HEK293T (cell line): ENCODE results near the gene PRR19.
"Not testable (repeated sequence)": the region's sequence is repeated elsewhere in the genome, so short reads cannot be mapped to it uniquely, and the experiment has no call there.

Experiments used
- CTCF ChIA-PET: fragments of 350-600 bp; formaldehyde crosslinking; extraction: SDS; loops from one replicate; lab custom pipeline; 2021; ENCODE audit warnings: antibody characterized with exemption, inconsistent platforms; lab: Yijun Ruan, JAX
- POLR2A ChIA-PET: fragments of 350-600 bp; formaldehyde crosslinking; extraction: SDS; loops from one replicate; lab custom pipeline; 2020; ENCODE audit warnings: antibody characterized with exemption, inconsistent platforms; lab: Yijun Ruan, JAX
- DNase-seq: peaks from one replicate; pipeline ENCODE4 v3.0.0; 2012; ENCODE audit warnings: mixed read lengths; ENCODE audit errors: extremely low spot score
- ARNT ChIP-seq: fragments of 450-650 bp; IDR thresholded peaks from 2 replicates; pipeline ENCODE4 v1.6.1; 2017; ENCODE audit warnings: mild to moderate bottlenecking
- BHLHE40 ChIP-seq: fragments of 450-650 bp; IDR thresholded peaks from 2 replicates; pipeline ENCODE4 v1.6.1; 2016; ENCODE audit warnings: mild to moderate bottlenecking, moderate library complexity, borderline replicate concordance
- CTBP1 ChIP-seq: fragments of 450-650 bp; IDR thresholded peaks from 2 replicates; pipeline ENCODE4 v1.6.1; 2016; ENCODE audit warnings: borderline replicate concordance
- ELF4 ChIP-seq: fragments of 450-650 bp; IDR thresholded peaks from 2 replicates; pipeline ENCODE4 v1.6.1; 2017; ENCODE audit warnings: antibody characterized with exemption
- FOXA1 ChIP-seq: fragments of 450-650 bp; IDR thresholded peaks from 2 replicates; pipeline ENCODE4 v1.6.1; 2016; ENCODE audit warnings: mild to moderate bottlenecking
- FOXK2 ChIP-seq: fragments of 450-650 bp; IDR thresholded peaks from 2 replicates; pipeline ENCODE4 v1.6.1; 2016; ENCODE audit warnings: mild to moderate bottlenecking
- FOXM1 ChIP-seq: fragments of 450-650 bp; IDR thresholded peaks from 2 replicates; pipeline ENCODE4 v1.6.1; 2017; ENCODE audit warnings: mild to moderate bottlenecking, borderline replicate concordance
- HDGF ChIP-seq: fragments of 450-650 bp; IDR thresholded peaks from 2 replicates; pipeline ENCODE4 v1.6.1; 2017; ENCODE audit warnings: antibody characterized with exemption, borderline replicate concordance
- L3MBTL2 ChIP-seq: fragments of 450-650 bp; conservative IDR thresholded peaks from 2 replicates; pipeline ENCODE4 v1.6.1; 2016; ENCODE audit warnings: mild to moderate bottlenecking
- LEF1 ChIP-seq: fragments of 450-650 bp; IDR thresholded peaks from 2 replicates; pipeline ENCODE4 v1.6.1; 2017; ENCODE audit warnings: mild to moderate bottlenecking, borderline replicate concordance
- NFRKB ChIP-seq: fragments of 450-650 bp; IDR thresholded peaks from 2 replicates; pipeline ENCODE4 v1.6.1; 2016; ENCODE audit warnings: mild to moderate bottlenecking, moderate library complexity
- PKNOX1 ChIP-seq: fragments of 450-650 bp; IDR thresholded peaks from 2 replicates; pipeline ENCODE4 v1.6.1; 2016
- SP1 ChIP-seq: fragments of 450-650 bp; IDR thresholded peaks from 2 replicates; pipeline ENCODE4 v1.6.1; 2017
- SUZ12 ChIP-seq: fragments of 450-650 bp; IDR thresholded peaks from 2 replicates; pipeline ENCODE4 v1.6.1; 2016; ENCODE audit warnings: mild to moderate bottlenecking
- TARDBP ChIP-seq: fragments of 450-650 bp; IDR thresholded peaks from 2 replicates; pipeline ENCODE4 v1.6.1; 2016
- ZNF384 ChIP-seq: fragments of 450-650 bp; IDR thresholded peaks from 2 replicates; pipeline ENCODE4 v1.6.1; 2016

Gene PRR19

GRCh38 chr19:42254850-42255765, 46.8 kb upstream of the PRR19 start, which contains the start of gene ERF:
TSS of gene ERF (minus strand) at chr19:42255128. CDS start at chr19:42254999, 129 bp downstream.
- ChIA-PET POLR2A (interaction anchor here (0.9 to 1.4 kb wide), 6 partner anchors 8 to 24 kb away, joined by 3 to 6 read pairs (median 4); no protein-coding TSS in a partner anchor), CTCF (interaction anchor here (2.1 kb wide), 1 partner anchor 9 kb away, joined by 6 read pairs; no protein-coding TSS in a partner anchor)
- TF ChIP-seq CTBP1 = no peak
- TF ChIP-seq L3MBTL2 = no peak
- TF ChIP-seq ELF4 = no peak
- no peak for TF ChIP-seq LEF1
- no peak for TF ChIP-seq TARDBP
- no peak for TF ChIP-seq SUZ12
- TF ChIP-seq FOXA1 = no peak
- no peak for TF ChIP-seq BHLHE40
- no peak for TF ChIP-seq FOXM1
- TF ChIP-seq PKNOX1 = no peak
- no peak for TF ChIP-seq ZNF384
- no peak for TF ChIP-seq ARNT
- TF ChIP-seq HDGF = no peak
- TF ChIP-seq NFRKB = no peak
- TF ChIP-seq FOXK2 = no peak
- peak; percentile 93 for DNase-seq

GRCh38 chr19:42255766-42256745, 45.9 kb upstream of the PRR19 start:
- TF ChIP-seq L3MBTL2 (no peak), FOXK2 (no peak), LEF1 (no peak), TARDBP (no peak), SP1 (no peak), FOXM1 (no peak), ARNT (no peak), NFRKB (no peak), HDGF (no peak), CTBP1 (no peak), FOXA1 (no peak), BHLHE40 (no peak)
- ChIA-PET POLR2A (interaction anchor here (0.6 to 1.4 kb wide), 8 partner anchors 9 to 23 kb away, joined by 3 to 6 read pairs (median 4); no protein-coding TSS in a partner anchor), CTCF (interaction anchor here (2.1 kb wide), 1 partner anchor 10 kb away, joined by 6 read pairs; no protein-coding TSS in a partner anchor)
- peak; percentile 44 for DNase-seq

GRCh38 chr19:42257842-42258241, 44.1 kb upstream of the PRR19 start:
- DNase-seq, CTCF ChIA-PET: not testable (repeated sequence)
- POLR2A ChIA-PET = interaction anchor here (1.3 kb wide), 1 partner anchor 11 kb away, joined by 3 read pairs; no protein-coding TSS in a partner anchor

- no peak for TF ChIP-seq CTBP1
- no peak for TF ChIP-seq PKNOX1
- TF ChIP-seq TARDBP = no peak
- TF ChIP-seq SP1 = no peak
- TF ChIP-seq ZNF384 = no peak
- no peak for TF ChIP-seq ARNT
- TF ChIP-seq SUZ12 = no peak
- no peak for TF ChIP-seq LEF1
- no peak for TF ChIP-seq L3MBTL2
- no peak for TF ChIP-seq BHLHE40
- no peak for TF ChIP-seq FOXM1
- CTCF ChIA-PET = interaction anchor here (0.6 kb wide), 1 partner anchor 153 kb away, joined by 3 read pairs; no protein-coding TSS in a partner anchor
- DNase-seq = no peak
- POLR2A ChIA-PET = interaction anchor here (2.0 kb wide), 1 partner anchor 18 kb away, joined by 5 read pairs; no protein-coding TSS in a partner anchor
Observed at GRCh38 chr19:42261763-42262162, 40.2 kb upstream of the PRR19 start.

- POLR2A ChIA-PET = interaction anchor here (1.1 kb wide), 1 partner anchor 10 kb away, joined by 4 read pairs; no protein-coding TSS in a partner anchor
- DNase-seq, CTCF ChIA-PET: not testable (repeated sequence)
- peak; percentile 56; the same call in 1 of the 2 replicates for TF ChIP-seq ZNF384
Observed at GRCh38 chr19:42266105-42266504, 35.8 kb upstream of the PRR19 start.

- CTCF ChIA-PET = not testable (repeated sequence)
Observed at GRCh38 chr19:42266928-42267603, 34.9 kb upstream of the PRR19 start.

More at GRCh38 chr19:42266928-42267603, 34.9 kb upstream of the PRR19 start:
- not testable (repeated sequence) for DNase-seq
- POLR2A ChIA-PET = interaction anchor here (1.1 to 1.4 kb wide), 3 partner anchors 11 to 24 kb away, joined by 5 to 7 read pairs (median 6); no protein-coding TSS in a partner anchor
